ENCODE data around the gene DUSP5.

GRCh38 chr10:110474826-110475225, 22.9 kb upstream of the DUSP5 start:
- no peak for TF ChIP-seq MAX (IDR thresholded peaks at IDR 0.05)
- TF ChIP-seq, protein P1, sequence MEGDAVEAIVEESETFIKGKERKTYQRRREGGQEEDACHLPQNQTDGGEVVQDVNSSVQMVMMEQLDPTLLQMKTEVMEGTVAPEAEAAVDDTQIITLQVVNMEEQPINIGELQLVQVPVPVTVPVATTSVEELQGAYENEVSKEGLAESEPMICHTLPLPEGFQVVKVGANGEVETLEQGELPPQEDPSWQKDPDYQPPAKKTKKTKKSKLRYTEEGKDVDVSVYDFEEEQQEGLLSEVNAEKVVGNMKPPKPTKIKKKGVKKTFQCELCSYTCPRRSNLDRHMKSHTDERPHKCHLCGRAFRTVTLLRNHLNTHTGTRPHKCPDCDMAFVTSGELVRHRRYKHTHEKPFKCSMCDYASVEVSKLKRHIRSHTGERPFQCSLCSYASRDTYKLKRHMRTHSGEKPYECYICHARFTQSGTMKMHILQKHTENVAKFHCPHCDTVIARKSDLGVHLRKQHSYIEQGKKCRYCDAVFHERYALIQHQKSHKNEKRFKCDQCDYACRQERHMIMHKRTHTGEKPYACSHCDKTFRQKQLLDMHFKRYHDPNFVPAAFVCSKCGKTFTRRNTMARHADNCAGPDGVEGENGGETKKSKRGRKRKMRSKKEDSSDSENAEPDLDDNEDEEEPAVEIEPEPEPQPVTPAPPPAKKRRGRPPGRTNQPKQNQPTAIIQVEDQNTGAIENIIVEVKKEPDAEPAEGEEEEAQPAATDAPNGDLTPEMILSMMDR (IDR thresholded peaks at IDR 0.05 in 2 of 3, conservative IDR thresholded peaks at IDR 0.05 in 1 of 3; ENCODE audit: borderline replicate concordance in 1 of 3, insufficient read depth in 1 of 3, low read depth in 2 of 3, low read length in 2 of 3): no peak
- no peak for TF ChIP-seq CEBPB (IDR thresholded peaks at IDR 0.05; ENCODE audit: low read depth)
- TF ChIP-seq POLR2A (IDR thresholded peaks at IDR 0.05; ENCODE audit: borderline replicate concordance, extremely low read depth, insufficient read depth, insufficient read length): no peak
- no peak for TF ChIP-seq POLR2AphosphoS5 (IDR thresholded peaks at IDR 0.05; ENCODE audit: low read depth, low read length)
- TF ChIP-seq EZH2 (IDR thresholded peaks at IDR 0.05): no peak
- TF ChIP-seq, protein P2, sequence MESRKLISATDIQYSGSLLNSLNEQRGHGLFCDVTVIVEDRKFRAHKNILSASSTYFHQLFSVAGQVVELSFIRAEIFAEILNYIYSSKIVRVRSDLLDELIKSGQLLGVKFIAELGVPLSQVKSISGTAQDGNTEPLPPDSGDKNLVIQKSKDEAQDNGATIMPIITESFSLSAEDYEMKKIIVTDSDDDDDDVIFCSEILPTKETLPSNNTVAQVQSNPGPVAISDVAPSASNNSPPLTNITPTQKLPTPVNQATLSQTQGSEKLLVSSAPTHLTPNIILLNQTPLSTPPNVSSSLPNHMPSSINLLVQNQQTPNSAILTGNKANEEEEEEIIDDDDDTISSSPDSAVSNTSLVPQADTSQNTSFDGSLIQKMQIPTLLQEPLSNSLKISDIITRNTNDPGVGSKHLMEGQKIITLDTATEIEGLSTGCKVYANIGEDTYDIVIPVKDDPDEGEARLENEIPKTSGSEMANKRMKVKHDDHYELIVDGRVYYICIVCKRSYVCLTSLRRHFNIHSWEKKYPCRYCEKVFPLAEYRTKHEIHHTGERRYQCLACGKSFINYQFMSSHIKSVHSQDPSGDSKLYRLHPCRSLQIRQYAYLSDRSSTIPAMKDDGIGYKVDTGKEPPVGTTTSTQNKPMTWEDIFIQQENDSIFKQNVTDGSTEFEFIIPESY (IDR thresholded peaks at IDR 0.05; ENCODE audit: extremely low read depth, insufficient replicate concordance, low read length): no peak
- no peak for TF ChIP-seq CBX3 (IDR thresholded peaks at IDR 0.05; ENCODE audit: low read depth)
- TF ChIP-seq JUND (IDR thresholded peaks at IDR 0.05): no peak
- no peak for TF ChIP-seq SRF (IDR thresholded peaks at IDR 0.05; ENCODE audit: low read depth)

Measured in HCT116 (cell line).